ENCODE results near the gene NDUFA8.

NDUFA8 gene

DNA sequence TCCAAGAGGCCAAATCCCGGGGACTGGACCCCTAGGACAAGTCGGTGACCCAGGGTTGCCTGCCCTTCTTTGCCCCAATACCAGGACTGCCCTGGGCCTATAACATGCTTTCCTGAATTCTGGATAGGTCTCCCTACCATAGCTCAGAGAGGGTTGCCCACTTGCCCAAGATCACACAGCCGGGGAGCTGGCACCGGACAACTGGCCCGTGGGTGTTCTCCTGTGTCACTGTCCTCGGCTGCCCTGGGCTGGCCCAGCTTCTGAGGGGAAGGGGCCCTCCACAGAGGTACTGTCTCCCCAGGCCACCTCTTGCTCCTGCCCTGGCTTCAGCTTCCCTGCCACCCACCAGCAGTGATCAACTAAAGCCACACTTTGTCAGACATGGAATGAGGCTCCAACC lies 37.6 kb downstream of the NDUFA8 start:
- Histone ChIP-seq H3K4me1 (ENCODE audit: control insufficient read depth in 1 of 2, insufficient read depth in 2 of 2, low read length in 2 of 2) (peaks cover 17 to 25% of the 10 kb centered on the region in 2 experiments), H3K79me2 (ENCODE audit: control insufficient read depth, insufficient read depth, low read length, poor library complexity) (no peaks in the 10 kb centered on the region), H3K9ac (ENCODE audit: low read length) (no peak overlapping the region), H3K9me3 (ENCODE audit: insufficient read depth, low read depth, low read length) (no peaks in the 10 kb centered on the region), H3K18ac (ENCODE audit: low read length) (no peak overlapping the region), H3K4me2 (ENCODE audit: low read length) (no peak overlapping the region), H2BK12ac (ENCODE audit: low read length) (no peak overlapping the region), H2BK120ac (ENCODE audit: insufficient read depth, low read length, poor library complexity) (no peak overlapping the region), H2BK5ac (ENCODE audit: low read depth, low read length, poor library complexity) (no peak overlapping the region), H3K23ac (ENCODE audit: low read length) (no peak overlapping the region), H3K4me3 (ENCODE audit: low read depth, low read length) (no peak overlapping the region), H3K4ac (ENCODE audit: low read depth, low read length) (no peak overlapping the region), H3K36me3 (ENCODE audit: control insufficient read depth in 1 of 2, insufficient read depth in 2 of 2, low read length in 2 of 2) (no peaks in the 10 kb centered on the region), H3K27ac (ENCODE audit: low read depth, low read length) (no peak overlapping the region), H2AK5ac (ENCODE audit: low read length) (no peak overlapping the region), H4K91ac (ENCODE audit: low read depth, low read length) (peak overlapping the region; percentile 10), H3K14ac (ENCODE audit: low read length) (no peak overlapping the region), H2AFZ (ENCODE audit: insufficient read depth, low read length, poor library complexity) (no peak overlapping the region), H3K79me1 (ENCODE audit: low read length) (no peaks in the 10 kb centered on the region), H4K12ac (ENCODE audit: low read depth, low read length) (no peak overlapping the region), H4K8ac (ENCODE audit: low read depth, low read length) (no peak overlapping the region), H3K27me3 (ENCODE audit: insufficient read depth, low read length) (no peaks in the 10 kb centered on the region)
- WGBS (ENCODE audit: extremely low coverage, insufficient coverage, insufficient read length): no CpG with 5 or more reads among the region's 6 CpGs
- no peak for DNase-seq

DNA sequence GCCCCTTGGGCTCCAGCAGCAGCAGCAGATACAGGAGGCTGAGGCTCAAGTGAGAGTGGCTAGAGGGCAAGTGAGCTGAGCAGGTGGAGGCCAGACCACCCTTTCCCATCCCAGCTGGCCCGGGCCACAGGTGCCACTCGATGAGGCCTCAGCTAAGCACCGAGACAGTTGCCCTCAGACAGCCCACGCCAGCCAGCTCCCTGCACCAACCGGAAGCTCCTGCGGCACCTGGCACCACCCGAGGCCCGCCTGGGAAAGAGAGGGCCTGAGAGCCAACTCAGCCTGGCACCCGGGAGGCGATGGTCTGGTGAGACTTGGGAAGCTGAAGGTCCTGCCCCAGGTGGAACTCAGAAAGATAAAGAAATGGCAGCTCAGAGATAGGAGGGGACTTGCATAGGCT lies 38.2 kb downstream of the NDUFA8 start:
- DNase-seq: no peak
- Histone ChIP-seq H3K18ac (ENCODE audit: low read length) (no peak overlapping the region), H2AK5ac (ENCODE audit: low read length) (no peak overlapping the region), H3K4me1 (ENCODE audit: control insufficient read depth in 1 of 2, insufficient read depth in 2 of 2, low read length in 2 of 2) (peaks cover 16 to 20% of the 10 kb centered on the region in 2 experiments), H3K4ac (ENCODE audit: low read depth, low read length) (no peak overlapping the region), H4K91ac (ENCODE audit: low read depth, low read length) (no peak overlapping the region), H2AFZ (ENCODE audit: insufficient read depth, low read length, poor library complexity) (no peak overlapping the region), H2BK5ac (ENCODE audit: low read depth, low read length, poor library complexity) (no peak overlapping the region), H2BK12ac (ENCODE audit: low read length) (no peak overlapping the region), H4K8ac (ENCODE audit: low read depth, low read length) (no peak overlapping the region), H4K12ac (ENCODE audit: low read depth, low read length) (no peak overlapping the region), H3K4me3 (ENCODE audit: low read depth, low read length) (no peak overlapping the region), H3K79me2 (ENCODE audit: control insufficient read depth, insufficient read depth, low read length, poor library complexity) (no peaks in the 10 kb centered on the region), H3K27me3 (ENCODE audit: insufficient read depth, low read length) (no peaks in the 10 kb centered on the region), H3K23ac (ENCODE audit: low read length) (no peak overlapping the region), H3K36me3 (ENCODE audit: control insufficient read depth in 1 of 2, insufficient read depth in 2 of 2, low read length in 2 of 2) (no peaks in the 10 kb centered on the region), H2BK120ac (ENCODE audit: insufficient read depth, low read length, poor library complexity) (no peak overlapping the region), H3K9ac (ENCODE audit: low read length) (no peak overlapping the region), H3K79me1 (ENCODE audit: low read length) (no peaks in the 10 kb centered on the region), H3K4me2 (ENCODE audit: low read length) (no peak overlapping the region), H3K9me3 (ENCODE audit: insufficient read depth, low read depth, low read length) (no peaks in the 10 kb centered on the region), H3K27ac (ENCODE audit: low read depth, low read length) (no peak overlapping the region), H3K14ac (ENCODE audit: low read length) (no peak overlapping the region)
- no CpG with 5 or more reads among the region's 10 CpGs for WGBS (ENCODE audit: extremely low coverage, insufficient coverage, insufficient read length)

DNA sequence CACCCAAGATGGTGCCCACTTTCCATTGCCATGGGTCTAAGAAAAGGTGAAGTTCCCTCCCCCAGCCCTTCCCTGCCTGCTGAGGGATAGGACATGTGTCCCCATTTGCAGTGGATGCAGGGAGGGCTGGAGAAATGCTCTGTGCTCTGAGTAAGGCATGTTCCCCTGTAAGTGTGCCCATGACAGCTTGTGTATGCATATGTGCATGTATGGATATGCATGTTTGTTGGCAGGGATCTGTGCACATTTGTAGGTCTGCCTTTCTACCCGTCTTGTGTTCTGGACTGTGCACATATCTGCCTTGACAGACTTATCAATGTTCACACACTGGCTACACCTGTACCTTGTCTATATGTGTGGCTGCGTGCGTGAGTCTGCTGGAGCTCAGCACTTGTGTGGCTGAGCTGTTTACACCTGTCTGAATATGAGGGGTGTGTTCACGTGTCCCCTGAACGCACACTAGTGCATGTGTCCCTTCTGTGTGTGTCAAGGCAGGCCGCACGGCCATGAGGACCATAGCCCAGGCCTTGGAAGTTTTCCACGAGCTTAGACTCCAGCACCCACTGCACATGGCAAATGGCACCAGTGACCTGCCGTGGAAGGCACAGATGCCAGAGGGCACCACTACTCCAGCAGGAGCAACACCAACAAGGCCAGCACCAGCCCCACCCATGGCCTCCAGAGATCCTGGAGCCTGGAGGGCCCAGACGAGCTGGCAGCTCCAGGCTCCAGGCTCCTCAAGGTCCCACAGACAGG lies 39.1 kb downstream of the NDUFA8 start:
- H3K79me2 ChIP-seq (ENCODE audit: control insufficient read depth, insufficient read depth, low read length, poor library complexity): no peaks in the 10 kb centered on the region
- no peak overlapping the region for H3K4ac ChIP-seq (ENCODE audit: low read depth, low read length)
- no peak overlapping the region for H3K23ac ChIP-seq (ENCODE audit: low read length)
- H3K36me3 ChIP-seq (ENCODE audit: control insufficient read depth in 1 of 2, insufficient read depth in 2 of 2, low read length in 2 of 2): no peaks in the 10 kb centered on the region
- no peak overlapping the region for H3K9ac ChIP-seq (ENCODE audit: low read length)
- no peaks in the 10 kb centered on the region for H3K79me1 ChIP-seq (ENCODE audit: low read length)
- no peak for DNase-seq
- H3K27me3 ChIP-seq (ENCODE audit: insufficient read depth, low read length): no peaks in the 10 kb centered on the region
- H3K4me2 ChIP-seq (ENCODE audit: low read length): no peak overlapping the region
- H4K91ac ChIP-seq (ENCODE audit: low read depth, low read length): no peak overlapping the region
- H2BK120ac ChIP-seq (ENCODE audit: insufficient read depth, low read length, poor library complexity): no peak overlapping the region
- WGBS (ENCODE audit: extremely low coverage, insufficient coverage, insufficient read length): no CpG with 5 or more reads among the region's 10 CpGs
- no peak overlapping the region for H3K4me3 ChIP-seq (ENCODE audit: low read depth, low read length)
- no peak overlapping the region for H3K18ac ChIP-seq (ENCODE audit: low read length)
- H2AFZ ChIP-seq (ENCODE audit: insufficient read depth, low read length, poor library complexity): no peak overlapping the region
- H3K14ac ChIP-seq (ENCODE audit: low read length): no peak overlapping the region
- H2BK12ac ChIP-seq (ENCODE audit: low read length): no peak overlapping the region
- no peak overlapping the region for H2BK5ac ChIP-seq (ENCODE audit: low read depth, low read length, poor library complexity)
- H4K8ac ChIP-seq (ENCODE audit: low read depth, low read length): no peak overlapping the region
- no peak overlapping the region for H3K27ac ChIP-seq (ENCODE audit: low read depth, low read length)
- no peak overlapping the region for H4K12ac ChIP-seq (ENCODE audit: low read depth, low read length)
- no peak overlapping the region for H2AK5ac ChIP-seq (ENCODE audit: low read length)
- peaks cover 7 to 12% of the 10 kb centered on the region in 2 experiments for H3K4me1 ChIP-seq (ENCODE audit: control insufficient read depth in 1 of 2, insufficient read depth in 2 of 2, low read length in 2 of 2)
- H3K9me3 ChIP-seq (ENCODE audit: insufficient read depth, low read depth, low read length): no peaks in the 10 kb centered on the region

DNA sequence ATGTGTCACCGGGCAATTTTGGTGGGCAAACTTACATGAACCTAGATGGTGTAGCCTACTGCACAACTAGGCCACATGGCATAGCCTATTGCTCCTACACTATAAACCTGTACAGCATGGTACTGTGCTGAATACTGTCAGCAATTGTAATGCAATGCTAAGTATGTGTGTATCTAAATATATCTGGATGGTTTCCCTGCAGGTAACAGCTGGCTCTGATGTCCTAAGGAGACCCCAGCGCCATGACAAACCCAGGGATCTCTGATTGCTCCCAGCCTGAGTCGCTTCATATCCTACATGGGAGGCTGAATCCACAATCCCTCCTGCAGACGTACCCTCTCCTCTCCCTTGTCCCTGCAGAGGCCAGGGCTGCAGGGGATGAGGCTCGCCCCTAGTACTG lies 39.9 kb downstream of the NDUFA8 start:
- H4K8ac ChIP-seq (ENCODE audit: low read depth, low read length): no peak overlapping the region
- no peak overlapping the region for H2AFZ ChIP-seq (ENCODE audit: insufficient read depth, low read length, poor library complexity)
- H2BK5ac ChIP-seq (ENCODE audit: low read depth, low read length, poor library complexity): no peak overlapping the region
- H2BK12ac ChIP-seq (ENCODE audit: low read length): no peak overlapping the region
- H2BK120ac ChIP-seq (ENCODE audit: insufficient read depth, low read length, poor library complexity): no peak overlapping the region
- H4K12ac ChIP-seq (ENCODE audit: low read depth, low read length): no peak overlapping the region
- no CpG with 5 or more reads among the region's 5 CpGs for WGBS (ENCODE audit: extremely low coverage, insufficient coverage, insufficient read length)
- no peaks in the 10 kb centered on the region for H3K9me3 ChIP-seq (ENCODE audit: insufficient read depth, low read depth, low read length)
- H3K79me2 ChIP-seq (ENCODE audit: control insufficient read depth, insufficient read depth, low read length, poor library complexity): no peaks in the 10 kb centered on the region
- DNase-seq: no peak
- H3K4me2 ChIP-seq (ENCODE audit: low read length): no peak overlapping the region
- no peaks in the 10 kb centered on the region for H3K27me3 ChIP-seq (ENCODE audit: insufficient read depth, low read length)
- no peak overlapping the region for H3K14ac ChIP-seq (ENCODE audit: low read length)
- H3K27ac ChIP-seq (ENCODE audit: low read depth, low read length): no peak overlapping the region
- no peaks in the 10 kb centered on the region for H3K79me1 ChIP-seq (ENCODE audit: low read length)
- H3K9ac ChIP-seq (ENCODE audit: low read length): no peak overlapping the region
- H3K4ac ChIP-seq (ENCODE audit: low read depth, low read length): no peak overlapping the region
- H4K91ac ChIP-seq (ENCODE audit: low read depth, low read length): no peak overlapping the region
- no peaks in the 10 kb centered on the region for H3K36me3 ChIP-seq (ENCODE audit: control insufficient read depth in 1 of 2, insufficient read depth in 2 of 2, low read length in 2 of 2)
- no peak overlapping the region for H3K23ac ChIP-seq (ENCODE audit: low read length)
- H2AK5ac ChIP-seq (ENCODE audit: low read length): no peak overlapping the region
- H3K4me1 ChIP-seq (ENCODE audit: control insufficient read depth in 1 of 2, insufficient read depth in 2 of 2, low read length in 2 of 2): peaks cover 4 to 9% of the 10 kb centered on the region in 2 experiments
- H3K18ac ChIP-seq (ENCODE audit: low read length): no peak overlapping the region
- H3K4me3 ChIP-seq (ENCODE audit: low read depth, low read length): no peak overlapping the region

Data from trophoblast cell (in vitro differentiated cells and primary cell).